Measurements from ENCODE around the gene ALG14.
"Not testable (repeated sequence)": the region's sequence is repeated elsewhere in the genome, so short reads cannot be mapped to it uniquely, and the experiment has no call there.

Gene ALG14

GRCh38 chr1:95041491-95042165, 31.1 kb downstream of the ALG14 start:
- no peak for DNase-seq

GRCh38 chr1:95040032-95040525, 32.7 kb downstream of the ALG14 start:
- no peak for DNase-seq

GRCh38 chr1:95039360-95040031, 33.3 kb downstream of the ALG14 start:
- DNase-seq, result no peak

- no peak for DNase-seq
These were observed 37.2 kb downstream of the ALG14 start for GRCh38 chr1:95035536-95035935.

GRCh38 chr1:95034506-95034905, 38.2 kb downstream of the ALG14 start:
- DNase-seq, result no peak

- DNase-seq, result no peak
These were observed 38.9 kb downstream of the ALG14 start for GRCh38 chr1:95033843-95034242.

- no peak for DNase-seq
These were observed 43.2 kb downstream of the ALG14 start for GRCh38 chr1:95029532-95029931.

- no peak for DNase-seq
These were observed 43.8 kb downstream of the ALG14 start for GRCh38 chr1:95028954-95029353.

GRCh38 chr1:95027046-95027445, 45.7 kb downstream of the ALG14 start:
- no peak for DNase-seq

GRCh38 chr1:95023399-95024043, 49.2 kb downstream of the ALG14 start:
- no peak for DNase-seq

GRCh38 chr1:95022644-95022926, 50.2 kb downstream of the ALG14 start:
- DNase-seq, result no peak

- DNase-seq, result no peak
These were observed 50.7 kb downstream of the ALG14 start for GRCh38 chr1:95021805-95022643.

- no peak for DNase-seq
These were observed 51.6 kb downstream of the ALG14 start for GRCh38 chr1:95021119-95021518.

- not testable (repeated sequence) for DNase-seq
These were observed 53.3 kb downstream of the ALG14 start for GRCh38 chr1:95019466-95019865.

- no peak for DNase-seq
These were observed 54.0 kb downstream of the ALG14 start for GRCh38 chr1:95018602-95019369.

GRCh38 chr1:95017775-95018174, 55.0 kb downstream of the ALG14 start:
- no peak for DNase-seq

GRCh38 chr1:95015076-95015475, 57.7 kb downstream of the ALG14 start:
- DNase-seq, result no peak

- DNase-seq, result no peak
These were observed 58.7 kb downstream of the ALG14 start for GRCh38 chr1:95013950-95014574.

- DNase-seq, result no peak
These were observed 60.4 kb downstream of the ALG14 start for GRCh38 chr1:95012389-95012788.

- no peak for DNase-seq
These were observed 62.6 kb downstream of the ALG14 start for GRCh38 chr1:95010158-95010557.

- no peak for DNase-seq
These were observed 65.1 kb downstream of the ALG14 start for GRCh38 chr1:95007687-95008086.

GRCh38 chr1:95006681-95007080, 66.1 kb downstream of the ALG14 start:
- DNase-seq, result no peak
